ENCODE data around the gene ARHGAP24. TPM values are rescaled to one million over a fixed set of nuclear protein-coding genes. Genes with fewer than 3 reads are reported as not detected.

ARHGAP24 gene
- total RNA-seq, 1 experiment from 2014 or later = 1.3 TPM

GRCh38 chr4:85745939-85746338 lies 271.0 kb downstream of the ARHGAP24 start:
- Histone ChIP-seq H3K9me2 (ENCODE audit: insufficient read depth) (no peaks in the 10 kb centered on the region), H3K79me2 (ENCODE audit: insufficient read depth, low read length) (no peaks in the 10 kb centered on the region), H3K4me1 (ENCODE audit: control insufficient read depth in 1 of 2, insufficient read depth in 2 of 2, low read length in 2 of 2) (peaks cover 18 to 49% of the 10 kb centered on the region in 2 experiments), H3K27ac (ENCODE audit: low read depth, low read length) (no peak overlapping the region), H2AFZ (ENCODE audit: low read depth, low read length, poor library complexity, severe bottlenecking) (no peak overlapping the region), H3K4me3 (replicated peaks in 1 of 2; ENCODE audit: low read depth in 1 of 2, low read length in 2 of 2) (no peak overlapping the region), H3K27me3 (ENCODE audit: insufficient read depth, low read length) (no peaks in the 10 kb centered on the region), H3K9ac (ENCODE audit: low read length) (no peak overlapping the region), H3K9me3 (ENCODE audit: control insufficient read depth in 1 of 2, insufficient read depth in 1 of 2, low read depth in 1 of 2, low read length in 2 of 2) (no peaks in the 10 kb centered on the region), H3K4me2 (ENCODE audit: low read length) (no peak overlapping the region), H4K20me1 (ENCODE audit: insufficient read depth) (no peaks in the 10 kb centered on the region), H3K36me3 (ENCODE audit: control insufficient read depth in 1 of 2, insufficient read depth in 2 of 2, low read length in 2 of 2) (no peaks in the 10 kb centered on the region)
- DNase-seq (ENCODE audit: low read depth, low spot score) (no peak), ATAC-seq (no peak)
- POLR2A ChIA-PET = no interaction called here
- CTCF ChIA-PET = interaction anchor here (1.3 to 3.3 kb wide), 2 partner anchors 10 to 51 kb away, joined by 5 to 13 read pairs; no protein-coding TSS in a partner anchor
- TF ChIP-seq EGR1 (IDR thresholded peaks at IDR 0.05; ENCODE audit: low read depth) = no peak
- TF ChIP-seq REST (IDR thresholded peaks at IDR 0.05; ENCODE audit: low read depth) = no peak
- TF ChIP-seq MAX (IDR thresholded peaks at IDR 0.05) = no peak
- TF ChIP-seq SRF (IDR thresholded peaks at IDR 0.05; ENCODE audit: low read depth) = no peak
- TF ChIP-seq CBX3 (IDR thresholded peaks at IDR 0.05; ENCODE audit: low read depth) = no peak
- no peak for TF ChIP-seq POLR2A (IDR thresholded peaks at IDR 0.05; ENCODE audit: borderline replicate concordance, extremely low read depth, insufficient read depth, insufficient read length)
- no peak for TF ChIP-seq SIN3A (IDR thresholded peaks at IDR 0.05; ENCODE audit: low read depth)
- TF ChIP-seq FOSL1 (IDR thresholded peaks at IDR 0.05; ENCODE audit: low read depth) = no peak
- RAD21 ChIA-PET (ENCODE audit: low non-redundant PET in 1 of 2, low total read pairs in 2 of 2, uncharacterized antibody in 2 of 2, unreplicated experiment in 2 of 2) = no interaction called here
- no TSS peak for BruUV-seq (replicated peaks)
- intact Hi-C loops (cut with micrococcal nuclease) = loop anchor here (2.0 to 10.0 kb wide), 4 partner anchors 271 to 661 kb away; partner anchors contain the start of gene ARHGAP24
